Progenitor cell of endocrine pancreas (in vitro differentiated cells): ENCODE results near the gene MYG1. TPM values are rescaled to one million over a fixed set of nuclear protein-coding genes. Genes with fewer than 3 reads are reported as not detected.

ENCODE experiments used
- DNase-seq: peaks from one replicate; pipeline ENCODE4 v3.0.0; 2021; ENCODE audit warnings: low spot score; ENCODE audit not compliant: unreplicated experiment
- H3K27ac Mint-ChIP-seq: 2 replicates; pipeline ENCODE4 v1.8.0; 2021; ENCODE audit warnings: mild to moderate bottlenecking, moderate library complexity, mixed read lengths
- H3K27me3 Mint-ChIP-seq: 2 replicates; pipeline ENCODE4 v1.8.0; 2021; ENCODE audit warnings: mixed read lengths
- H3K36me3 Mint-ChIP-seq: 2 replicates; pipeline ENCODE4 v1.8.0; 2022; ENCODE audit warnings: mixed read lengths; ENCODE audit not compliant: insufficient read depth
- H3K4me1 Mint-ChIP-seq: 2 replicates; pipeline ENCODE4 v1.8.0; 2021; ENCODE audit warnings: low read depth, mixed read lengths
- H3K4me3 Mint-ChIP-seq: 2 replicates; pipeline ENCODE4 v1.8.0; 2021; ENCODE audit warnings: low read depth, mild to moderate bottlenecking, moderate library complexity, mixed read lengths
- H3K9me3 Mint-ChIP-seq: 2 replicates; pipeline ENCODE4 v1.8.0; 2021; ENCODE audit warnings: low read depth, mixed read lengths
- total RNA-seq: library from RNA; stranded (reverse); gene quantifications from 2 replicates; pipeline ENCODE4 v1.2.1, GENCODE V29; 2021
- TF ChIP-seq, protein P1 (sequence below): fragments of 200-600 bp; sonication (generic); IDR thresholded peaks from one replicate; pipeline ENCODE4 v1.5.0; 2021; ENCODE audit warnings: antibody characterized with exemption, mild to moderate bottlenecking; ENCODE audit not compliant: unreplicated experiment

MYG1 gene
- total RNA-seq, 1 donor from 2014 or later, result 58.9 TPM

DNA sequence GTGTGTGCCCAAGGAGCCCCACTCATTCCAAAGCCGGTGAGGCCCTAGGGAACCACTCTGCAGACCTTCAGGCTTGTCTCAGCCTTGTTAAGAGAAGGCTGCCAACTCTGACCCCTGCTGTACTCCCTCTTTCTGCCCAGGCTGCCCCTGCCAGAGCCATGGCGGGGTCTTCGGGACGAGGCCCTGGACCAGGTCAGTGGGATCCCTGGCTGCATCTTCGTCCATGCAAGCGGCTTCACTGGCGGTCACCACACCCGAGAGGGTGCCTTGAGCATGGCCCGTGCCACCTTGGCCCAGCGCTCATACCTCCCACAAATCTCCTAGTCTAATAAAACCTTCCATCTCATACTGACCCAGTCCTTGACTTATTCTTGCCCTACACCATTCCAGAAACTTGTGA lies 7.3 kb downstream of the MYG1 start:
- TF ChIP-seq, protein P1, sequence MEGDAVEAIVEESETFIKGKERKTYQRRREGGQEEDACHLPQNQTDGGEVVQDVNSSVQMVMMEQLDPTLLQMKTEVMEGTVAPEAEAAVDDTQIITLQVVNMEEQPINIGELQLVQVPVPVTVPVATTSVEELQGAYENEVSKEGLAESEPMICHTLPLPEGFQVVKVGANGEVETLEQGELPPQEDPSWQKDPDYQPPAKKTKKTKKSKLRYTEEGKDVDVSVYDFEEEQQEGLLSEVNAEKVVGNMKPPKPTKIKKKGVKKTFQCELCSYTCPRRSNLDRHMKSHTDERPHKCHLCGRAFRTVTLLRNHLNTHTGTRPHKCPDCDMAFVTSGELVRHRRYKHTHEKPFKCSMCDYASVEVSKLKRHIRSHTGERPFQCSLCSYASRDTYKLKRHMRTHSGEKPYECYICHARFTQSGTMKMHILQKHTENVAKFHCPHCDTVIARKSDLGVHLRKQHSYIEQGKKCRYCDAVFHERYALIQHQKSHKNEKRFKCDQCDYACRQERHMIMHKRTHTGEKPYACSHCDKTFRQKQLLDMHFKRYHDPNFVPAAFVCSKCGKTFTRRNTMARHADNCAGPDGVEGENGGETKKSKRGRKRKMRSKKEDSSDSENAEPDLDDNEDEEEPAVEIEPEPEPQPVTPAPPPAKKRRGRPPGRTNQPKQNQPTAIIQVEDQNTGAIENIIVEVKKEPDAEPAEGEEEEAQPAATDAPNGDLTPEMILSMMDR, result no peak
- Mint-ChIP-seq H3K27ac (no peak overlapping the region), H3K4me1 (no peaks in the 10 kb centered on the region), H3K9me3 (no peaks in the 10 kb centered on the region), H3K27me3 (no peaks in the 10 kb centered on the region), H3K36me3 (peaks cover 14% of the 10 kb centered on the region), H3K4me3 (no peak overlapping the region)
- no peak for DNase-seq

- no peaks in the 10 kb centered on the region for H3K9me3 Mint-ChIP-seq
- H3K36me3 Mint-ChIP-seq, result peaks cover 9% of the 10 kb centered on the region
- H3K4me1 Mint-ChIP-seq, result no peaks in the 10 kb centered on the region
- no peak overlapping the region for H3K4me3 Mint-ChIP-seq
- H3K27me3 Mint-ChIP-seq, result no peaks in the 10 kb centered on the region
- H3K27ac Mint-ChIP-seq, result no peak overlapping the region
- TF ChIP-seq, protein P1, result no peak
- no peak for DNase-seq
These were observed 8.8 kb downstream of the MYG1 start for GRCh38 chr12:53308276-53308675.

- H3K9me3 Mint-ChIP-seq, result no peaks in the 10 kb centered on the region
- no peak for DNase-seq
- H3K4me1 Mint-ChIP-seq, result no peaks in the 10 kb centered on the region
- peaks cover 15% of the 10 kb centered on the region for H3K36me3 Mint-ChIP-seq
- no peaks in the 10 kb centered on the region for H3K27me3 Mint-ChIP-seq
- no peak overlapping the region for H3K4me3 Mint-ChIP-seq
- TF ChIP-seq, protein P1, result no peak
- no peak overlapping the region for H3K27ac Mint-ChIP-seq
These were observed 14.5 kb downstream of the MYG1 start for GRCh38 chr12:53313996-53314395.

GRCh38 chr12:53320352-53321195 lies 21.1 kb downstream of the MYG1 start:
- peaks cover 19% of the 10 kb centered on the region for H3K4me1 Mint-ChIP-seq
- peak overlapping the region; percentile 98 for H3K27ac Mint-ChIP-seq
- peak overlapping the region; percentile 96 for H3K4me3 Mint-ChIP-seq
- TF ChIP-seq, protein P1, result no peak
- DNase-seq, result no peak
- H3K36me3 Mint-ChIP-seq, result peaks cover 5% of the 10 kb centered on the region
- H3K9me3 Mint-ChIP-seq, result no peaks in the 10 kb centered on the region
- H3K27me3 Mint-ChIP-seq, result peaks cover 6% of the 10 kb centered on the region

- Mint-ChIP-seq H3K4me1 (peaks cover 23% of the 10 kb centered on the region), H3K4me3 (peak overlapping the region; percentile 65), H3K27ac (peak overlapping the region; percentile 41), H3K36me3 (peaks cover 1% of the 10 kb centered on the region), H3K27me3 (peaks cover 38% of the 10 kb centered on the region), H3K9me3 (no peaks in the 10 kb centered on the region)
- DNase-seq, result no peak
- TF ChIP-seq, protein P1, result no peak
These were observed 24.8 kb downstream of the MYG1 start for GRCh38 chr12:53324113-53324778.
